Measurements from ENCODE around the gene KRT15.

GRCh38 chr17:41481036-41481435, 37.7 kb downstream of the KRT15 start, which contains the start of gene KRT35:
- TF ChIP-seq CTCF (conservative IDR thresholded peaks at IDR 0.05): no peak
- no peak for TF ChIP-seq ZFX (IDR thresholded peaks at IDR 0.05)
